Activated CD8-positive, alpha-beta memory T cell treated with anti-CD3 and anti-CD28 coated beads, Interleukin-2, amount 50 U/mL, for 1 hour (primary cell): Measurements from ENCODE around the gene CAPN5.

Experiments
- DNase-seq: peaks from one replicate; pipeline ENCODE4 v3.0.0-alpha.2; 2020; ENCODE audit errors: extremely low read depth

CAPN5 gene

GRCh38 chr11:77171885-77172665, 105.3 kb downstream of the CAPN5 start:
- DNase-seq: no peak

- DNase-seq: no peak
Observed at GRCh38 chr11:77172666-77172982, 105.9 kb downstream of the CAPN5 start.

- DNase-seq: no peak
Observed at GRCh38 chr11:77173494-77173893, 106.7 kb downstream of the CAPN5 start.

GRCh38 chr11:77174559-77174958, 107.8 kb downstream of the CAPN5 start:
- DNase-seq: no peak

GRCh38 chr11:77175021-77175842, 108.5 kb downstream of the CAPN5 start:
- DNase-seq: no peak
